ENCODE data around the gene C10orf67.
"Not testable (repeated sequence)": the region's sequence is repeated elsewhere in the genome, so short reads cannot be mapped to it uniquely, and the experiment has no call there.

GRCh38 chr10:23350706-23351105 lies 6.1 kb upstream of the C10orf67 start:
- not testable (repeated sequence) for TF ChIP-seq CTCF (IDR thresholded peaks at IDR 0.05); SIN3A (IDR thresholded peaks at IDR 0.05; ENCODE audit: borderline replicate concordance, insufficient read depth, low read depth, low read length)

All from Panc1 (cell line).